T-cell (primary cell): ENCODE results near the gene CNTNAP2. TPM values are rescaled to one million over a fixed set of nuclear protein-coding genes. Genes with fewer than 3 reads are reported as not detected.
"Not testable (repeated sequence)": the region's sequence is repeated elsewhere in the genome, so short reads cannot be mapped to it uniquely, and the experiment has no call there.

Experiments
- ATAC-seq, 4 experiments: fragments of 200-7000 bp in 3 of 4; fragments of 150-1000 bp in 1 of 4; cut with Tn5 transposase; replicated peaks in 1 of 4; 1 replicate in 3 of 4; 2 replicates in 1 of 4; pipeline ENCODE4 v1.10.0; 2021; ENCODE audit warnings: moderate library complexity in 3 of 4, mild to moderate bottlenecking in 2 of 4, moderate number of reproducible peaks in 1 of 4
- CTCF ChIA-PET, 2 donors: fragments of 300-600 bp; sonication (Branson Sonifier 250); formaldehyde crosslinking; loops; one replicate each; lab custom pipeline; 2022; ENCODE audit warnings: antibody characterized with exemption in 2 of 2; lab: Charles Lee
- POLR2A ChIA-PET, 2 donors: fragments of 300-600 bp; sonication (Branson Sonifier 250); formaldehyde crosslinking; loops; one replicate each; lab custom pipeline; 2022; ENCODE audit warnings: antibody characterized with exemption in 2 of 2; lab: Charles Lee
- DNase-seq, 35 experiments: peaks; one replicate each; pipeline versions ENCODE4 v3.0.0 to v3.0.0-alpha.2; 2013 to 2023
- H3K27ac ChIP-seq: one replicate; pipeline ENCODE4 v1.5.1; 2013; ENCODE audit warnings: low read length
- H3K27me3 ChIP-seq, 2 experiments: replicated peaks in 1 of 2; 1 replicate in 1 of 2; 2 replicates in 1 of 2; pipeline versions ENCODE4 v1.6.1 to v1.7.0; 2013; ENCODE audit warnings: low read length in 1 of 2, mixed read lengths in 1 of 2; ENCODE audit not compliant: control insufficient read depth in 2 of 2, insufficient read depth in 2 of 2; ENCODE audit errors: extremely low read depth in 1 of 2
- H3K36me3 ChIP-seq, 2 donors: 1 replicate in 1 of 2; 2 replicates in 1 of 2; pipeline versions ENCODE4 v1.6.1 to v1.7.0; 2013; ENCODE audit warnings: low read length in 1 of 2; ENCODE audit not compliant: control insufficient read depth in 2 of 2, insufficient read depth in 1 of 2; ENCODE audit errors: extremely low read depth in 1 of 2
- H3K4me1 ChIP-seq, 2 experiments: 1 replicate in 1 of 2; 2 replicates in 1 of 2; pipeline versions ENCODE4 v1.6.1 to v1.7.0; 2013; ENCODE audit warnings: low read length in 2 of 2, mixed read lengths in 1 of 2; ENCODE audit not compliant: insufficient read depth in 2 of 2, control insufficient read depth in 1 of 2; ENCODE audit errors: extremely low read depth in 1 of 2
- H3K4me3 ChIP-seq, 2 donors: 1 replicate in 1 of 2; 2 replicates in 1 of 2; pipeline versions ENCODE4 v1.5.1 to v1.7.0; 2013; ENCODE audit warnings: mild to moderate bottlenecking in 2 of 2, low read length in 1 of 2, moderate library complexity in 1 of 2; ENCODE audit not compliant: control insufficient read depth in 1 of 2; ENCODE audit errors: extremely low read depth in 1 of 2
- H3K9me3 ChIP-seq: 2 replicates; pipeline ENCODE4 v1.7.0; 2013
- H3K27ac Mint-ChIP-seq, 2 donors: one replicate each; pipeline ENCODE4 v1.8.0; 2020 to 2021; ENCODE audit warnings: mild to moderate bottlenecking in 2 of 2, mixed read lengths in 2 of 2
- H3K27me3 Mint-ChIP-seq, 2 donors: one replicate each; pipeline ENCODE4 v1.8.0; 2021 to 2022; ENCODE audit warnings: mixed read lengths in 2 of 2
- H3K36me3 Mint-ChIP-seq: one replicate; pipeline ENCODE4 v1.8.0; 2021; ENCODE audit warnings: mixed read lengths
- H3K4me1 Mint-ChIP-seq, 3 donors: one replicate each; pipeline ENCODE4 v1.8.0; 2020 to 2022; ENCODE audit warnings: mixed read lengths in 3 of 3, mild to moderate bottlenecking in 1 of 3
- H3K4me3 Mint-ChIP-seq, 3 donors: one replicate each; pipeline ENCODE4 v1.8.0; 2020 to 2022; ENCODE audit warnings: mild to moderate bottlenecking in 3 of 3, mixed read lengths in 3 of 3, moderate library complexity in 3 of 3
- H3K9me3 Mint-ChIP-seq, 3 donors: one replicate each; pipeline ENCODE4 v1.8.0; 2020 to 2022; ENCODE audit warnings: mixed read lengths in 3 of 3
- WGBS: methylation state at CpG from one replicate; pipeline ENCODE4 v1.1.5; 2013; ENCODE audit warnings: missing lambda C conversion rate; ENCODE audit not compliant: insufficient coverage; 5-methylcytosine and 5-hydroxymethylcytosine counted together
- total RNA-seq, 35 experiments: library from RNA in 6 of 35; stranded (reverse) in 6 of 35; fragments of 120-200 nt in 1 of 35; gene quantifications; one replicate each; pipeline versions ENCODE4 v1.2.1 to v1.2.4 and lab custom pipeline; 2013 to 2026

Gene CNTNAP2
- total RNA-seq, 5 donors from 2014 or later (not counting 1 experiment from before 2014, with no cell fraction given): 0.15 to 0.72 (median 0.21) TPM

- Mint-ChIP-seq H3K4me3 (no peak overlapping the region), H3K4me1 (no peaks in the 10 kb centered on the region), H3K36me3 (no peaks in the 10 kb centered on the region), H3K27ac (no peak overlapping the region), H3K27me3 (no peaks in the 10 kb centered on the region), H3K9me3 (no peaks in the 10 kb centered on the region)
- ChIA-PET CTCF (no interaction called here), POLR2A (no interaction called here)
- Histone ChIP-seq H3K4me1 (no peaks in the 10 kb centered on the region), H3K9me3 (no peaks in the 10 kb centered on the region), H3K4me3 (no peak overlapping the region), H3K27ac (no peak overlapping the region), H3K36me3 (no peaks in the 10 kb centered on the region), H3K27me3 (no peaks in the 10 kb centered on the region)
- ATAC-seq (no peak), DNase-seq (no peak)
- WGBS: no CpG with 5 or more reads among the region's 1 CpG
Observed at GRCh38 chr7:147775516-147776284, 1659.1 kb downstream of the CNTNAP2 start.

GRCh38 chr7:147777309-147777708 lies 1660.7 kb downstream of the CNTNAP2 start:
- POLR2A ChIA-PET: no interaction called here
- no peaks in the 10 kb centered on the region for H3K36me3 ChIP-seq
- CTCF ChIA-PET: no interaction called here
- 36% methylated on average over 2 of the region's 3 CpGs for WGBS
- H3K4me1 ChIP-seq: no peaks in the 10 kb centered on the region
- Mint-ChIP-seq H3K4me1 (no peaks in the 10 kb centered on the region), H3K27ac (no peak overlapping the region), H3K4me3 (no peak overlapping the region), H3K27me3 (no peaks in the 10 kb centered on the region), H3K9me3 (no peaks in the 10 kb centered on the region), H3K36me3 (no peaks in the 10 kb centered on the region)
- H3K27me3 ChIP-seq: no peaks in the 10 kb centered on the region
- no peak overlapping the region for H3K27ac ChIP-seq
- no peak overlapping the region for H3K4me3 ChIP-seq
- H3K9me3 ChIP-seq: no peaks in the 10 kb centered on the region
- ATAC-seq (no peak), DNase-seq (no peak)

- Histone ChIP-seq H3K27ac (no peak overlapping the region), H3K36me3 (no peaks in the 10 kb centered on the region), H3K4me1 (no peaks in the 10 kb centered on the region), H3K27me3 (no peaks in the 10 kb centered on the region), H3K4me3 (no peak overlapping the region), H3K9me3 (no peaks in the 10 kb centered on the region)
- H3K27ac Mint-ChIP-seq: no peak overlapping the region
- no peak overlapping the region for H3K4me3 Mint-ChIP-seq
- CTCF ChIA-PET: no interaction called here
- no peaks in the 10 kb centered on the region for H3K27me3 Mint-ChIP-seq
- H3K9me3 Mint-ChIP-seq: peaks cover 0 to 5% (median 2%) of the 10 kb centered on the region in 3 donors
- POLR2A ChIA-PET: interaction anchor here in 1 of 2 donors (0.6 kb wide), 1 partner anchor 170 kb away, joined by 4 read pairs; no protein-coding TSS in a partner anchor
- no peaks in the 10 kb centered on the region for H3K4me1 Mint-ChIP-seq
- no peaks in the 10 kb centered on the region for H3K36me3 Mint-ChIP-seq
- no CpG with 5 or more reads among the region's 3 CpGs for WGBS
- ATAC-seq: no peak
- DNase-seq: no peak
Observed at GRCh38 chr7:147779949-147780348, 1663.3 kb downstream of the CNTNAP2 start.

GRCh38 chr7:147796581-147796980 lies 1680.0 kb downstream of the CNTNAP2 start:
- POLR2A ChIA-PET: no interaction called here
- peaks cover 0 to 4% (median 2%) of the 10 kb centered on the region in 3 donors for H3K9me3 Mint-ChIP-seq

GRCh38 chr7:147798001-147798400 lies 1681.4 kb downstream of the CNTNAP2 start:
- Mint-ChIP-seq H3K36me3 (no peaks in the 10 kb centered on the region), H3K9me3 (peaks cover 0 to 4% (median 2%) of the 10 kb centered on the region in 3 donors), H3K27ac (no peak overlapping the region), H3K4me3 (no peak overlapping the region), H3K4me1 (no peaks in the 10 kb centered on the region), H3K27me3 (no peaks in the 10 kb centered on the region)
- H3K4me3 ChIP-seq: no peak overlapping the region
- no peaks in the 10 kb centered on the region for H3K27me3 ChIP-seq
- no peaks in the 10 kb centered on the region for H3K4me1 ChIP-seq
- H3K9me3 ChIP-seq: no peaks in the 10 kb centered on the region
- no peak for DNase-seq
- CTCF ChIA-PET: no interaction called here
- POLR2A ChIA-PET: no interaction called here
- H3K36me3 ChIP-seq: no peaks in the 10 kb centered on the region
- ATAC-seq: no peak
- H3K27ac ChIP-seq: no peak overlapping the region
- no CpG with 5 or more reads among the region's 5 CpGs for WGBS

More at GRCh38 chr7:147796581-147796980, 1680.0 kb downstream of the CNTNAP2 start:
- Mint-ChIP-seq H3K4me3 (no peak overlapping the region), H3K4me1 (no peaks in the 10 kb centered on the region), H3K36me3 (no peaks in the 10 kb centered on the region), H3K27me3 (no peaks in the 10 kb centered on the region), H3K27ac (no peak overlapping the region)
- H3K9me3 ChIP-seq: no peaks in the 10 kb centered on the region
- DNase-seq (no peak), ATAC-seq (no peak)
- no peaks in the 10 kb centered on the region for H3K4me1 ChIP-seq
- no peaks in the 10 kb centered on the region for H3K27me3 ChIP-seq
- H3K36me3 ChIP-seq: no peaks in the 10 kb centered on the region
- no peak overlapping the region for H3K27ac ChIP-seq
- CTCF ChIA-PET: interaction anchor here in 1 of 2 donors (0.6 kb wide), 1 partner anchor 1103 kb away, joined by 5 read pairs; no protein-coding TSS in a partner anchor
- no peak overlapping the region for H3K4me3 ChIP-seq
- no CpG with 5 or more reads among the region's 5 CpGs for WGBS

- H3K4me3 Mint-ChIP-seq, H3K36me3 Mint-ChIP-seq, ATAC-seq, H3K9me3 ChIP-seq, H3K27ac Mint-ChIP-seq, DNase-seq, POLR2A ChIA-PET, H3K36me3 ChIP-seq, H3K27ac ChIP-seq, H3K27me3 ChIP-seq, H3K4me1 Mint-ChIP-seq, H3K27me3 Mint-ChIP-seq, H3K4me3 ChIP-seq, CTCF ChIA-PET, H3K4me1 ChIP-seq: not testable (repeated sequence)
- H3K9me3 Mint-ChIP-seq: peaks cover 2 to 11% (median 4%) of the 10 kb centered on the region in 3 donors
- WGBS: 60% methylated on average over 2 of the region's 30 CpGs
Observed at GRCh38 chr7:147801762-147802161, 1685.2 kb downstream of the CNTNAP2 start.
